ENCODE data around the gene FBXL13. TPM values are rescaled to one million over a fixed set of nuclear protein-coding genes. Genes with fewer than 3 reads are reported as not detected.

Gene FBXL13
- polyA plus RNA-seq, 1 donor from 2014 or later = 0.57 TPM

DNA sequence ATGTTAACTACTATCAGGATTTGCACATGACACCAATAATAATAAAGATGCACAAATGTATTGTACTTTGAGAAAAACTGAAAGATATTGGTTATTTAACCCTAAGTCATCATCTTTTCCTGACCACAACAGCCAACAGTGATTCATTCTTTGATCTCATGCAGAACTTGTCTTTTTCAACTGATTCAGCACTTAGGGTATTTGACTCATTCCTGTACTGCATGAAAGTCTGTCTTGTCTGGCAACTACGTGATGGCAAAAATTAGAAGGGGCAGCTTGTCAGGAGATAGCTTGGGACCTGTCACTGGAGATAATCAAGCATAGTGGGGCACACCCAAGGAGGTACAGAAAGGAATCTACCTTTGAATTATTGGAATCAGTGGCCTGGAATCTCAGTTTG is 239.6 kb downstream of the FBXL13 start:
- H2AFZ ChIP-seq (ENCODE audit: low read depth, low read length) = no peak overlapping the region
- H4K20me1 ChIP-seq (ENCODE audit: insufficient read depth) = no peaks in the 10 kb centered on the region
- no peaks in the 10 kb centered on the region for H3K36me3 ChIP-seq (ENCODE audit: insufficient read depth, low read length)
- no peaks in the 10 kb centered on the region for H3K9me3 ChIP-seq (ENCODE audit: low read length)
- no peaks in the 10 kb centered on the region for H3K79me2 ChIP-seq (replicated peaks; ENCODE audit: insufficient read depth, low read length)
- no peaks in the 10 kb centered on the region for H3K9me2 ChIP-seq (ENCODE audit: insufficient read depth, low read length)
- H3K4me2 ChIP-seq (ENCODE audit: low read length) = no peak overlapping the region
- H3K27ac ChIP-seq (ENCODE audit: low read length) = no peak overlapping the region
- no peak overlapping the region for H3K9ac ChIP-seq (ENCODE audit: low read length)
- no peak overlapping the region for H3K4me3 ChIP-seq (ENCODE audit: low read length)
- no peaks in the 10 kb centered on the region for H3F3A ChIP-seq (ENCODE audit: insufficient read depth, low read length, poor library complexity, severe bottlenecking)
- TF ChIP-seq, protein P1, sequence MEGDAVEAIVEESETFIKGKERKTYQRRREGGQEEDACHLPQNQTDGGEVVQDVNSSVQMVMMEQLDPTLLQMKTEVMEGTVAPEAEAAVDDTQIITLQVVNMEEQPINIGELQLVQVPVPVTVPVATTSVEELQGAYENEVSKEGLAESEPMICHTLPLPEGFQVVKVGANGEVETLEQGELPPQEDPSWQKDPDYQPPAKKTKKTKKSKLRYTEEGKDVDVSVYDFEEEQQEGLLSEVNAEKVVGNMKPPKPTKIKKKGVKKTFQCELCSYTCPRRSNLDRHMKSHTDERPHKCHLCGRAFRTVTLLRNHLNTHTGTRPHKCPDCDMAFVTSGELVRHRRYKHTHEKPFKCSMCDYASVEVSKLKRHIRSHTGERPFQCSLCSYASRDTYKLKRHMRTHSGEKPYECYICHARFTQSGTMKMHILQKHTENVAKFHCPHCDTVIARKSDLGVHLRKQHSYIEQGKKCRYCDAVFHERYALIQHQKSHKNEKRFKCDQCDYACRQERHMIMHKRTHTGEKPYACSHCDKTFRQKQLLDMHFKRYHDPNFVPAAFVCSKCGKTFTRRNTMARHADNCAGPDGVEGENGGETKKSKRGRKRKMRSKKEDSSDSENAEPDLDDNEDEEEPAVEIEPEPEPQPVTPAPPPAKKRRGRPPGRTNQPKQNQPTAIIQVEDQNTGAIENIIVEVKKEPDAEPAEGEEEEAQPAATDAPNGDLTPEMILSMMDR (IDR thresholded peaks at IDR 0.05; ENCODE audit: poor library complexity, severe bottlenecking) = no peak
- no peak for TF ChIP-seq RAD21 (conservative IDR thresholded peaks at IDR 0.05)
- TF ChIP-seq MXI1 (conservative IDR thresholded peaks at IDR 0.05; ENCODE audit: poor library complexity, severe bottlenecking) = no peak
- TF ChIP-seq SMC3 (conservative IDR thresholded peaks at IDR 0.05; ENCODE audit: poor library complexity) = no peak
- TF ChIP-seq EZH2 (IDR thresholded peaks at IDR 0.05; ENCODE audit: borderline replicate concordance, insufficient read depth, low read length, poor library complexity, severe bottlenecking) = no peak
- H3K27me3 ChIP-seq (ENCODE audit: insufficient read depth, low read depth, low read length) = no peaks in the 10 kb centered on the region

DNA sequence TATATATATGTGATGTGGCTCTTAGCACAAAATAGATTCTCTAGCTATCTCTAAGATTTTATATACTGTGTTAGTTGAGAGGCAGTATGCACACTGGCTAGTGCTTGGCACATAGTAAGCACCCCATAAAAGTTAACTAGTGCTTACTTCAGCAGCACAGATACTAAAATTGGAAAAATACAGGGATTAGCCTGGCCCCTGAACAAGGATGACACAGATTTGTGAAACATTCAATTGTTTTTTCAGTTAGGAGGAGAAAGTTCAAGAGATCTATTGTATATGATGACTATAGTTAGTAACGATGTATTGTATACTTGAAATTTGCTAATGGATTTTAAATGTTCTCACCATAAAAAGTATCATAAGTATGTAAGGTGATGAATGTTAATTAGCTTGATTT is 240.1 kb downstream of the FBXL13 start:
- Histone ChIP-seq H4K20me1 (ENCODE audit: insufficient read depth) (no peaks in the 10 kb centered on the region), H3K9ac (ENCODE audit: low read length) (no peak overlapping the region), H3F3A (ENCODE audit: insufficient read depth, low read length, poor library complexity, severe bottlenecking) (no peaks in the 10 kb centered on the region), H3K4me3 (ENCODE audit: low read length) (no peak overlapping the region), H3K4me2 (ENCODE audit: low read length) (no peak overlapping the region), H3K27ac (ENCODE audit: low read length) (no peak overlapping the region), H2AFZ (ENCODE audit: low read depth, low read length) (no peak overlapping the region), H3K79me2 (replicated peaks; ENCODE audit: insufficient read depth, low read length) (no peaks in the 10 kb centered on the region), H3K9me2 (ENCODE audit: insufficient read depth, low read length) (no peaks in the 10 kb centered on the region), H3K36me3 (ENCODE audit: insufficient read depth, low read length) (no peaks in the 10 kb centered on the region), H3K9me3 (ENCODE audit: low read length) (no peaks in the 10 kb centered on the region), H3K27me3 (ENCODE audit: insufficient read depth, low read depth, low read length) (no peaks in the 10 kb centered on the region)
- TF ChIP-seq POLR2AphosphoS5 (IDR thresholded peaks at IDR 0.05) (no peak), RAD21 (conservative IDR thresholded peaks at IDR 0.05) (no peak), MXI1 (conservative IDR thresholded peaks at IDR 0.05; ENCODE audit: poor library complexity, severe bottlenecking) (no peak), EP300 (conservative IDR thresholded peaks at IDR 0.05; ENCODE audit: poor library complexity, severe bottlenecking) (no peak), EZH2 (IDR thresholded peaks at IDR 0.05; ENCODE audit: borderline replicate concordance, insufficient read depth, low read length, poor library complexity, severe bottlenecking) (no peak)
- TF ChIP-seq, protein P2, sequence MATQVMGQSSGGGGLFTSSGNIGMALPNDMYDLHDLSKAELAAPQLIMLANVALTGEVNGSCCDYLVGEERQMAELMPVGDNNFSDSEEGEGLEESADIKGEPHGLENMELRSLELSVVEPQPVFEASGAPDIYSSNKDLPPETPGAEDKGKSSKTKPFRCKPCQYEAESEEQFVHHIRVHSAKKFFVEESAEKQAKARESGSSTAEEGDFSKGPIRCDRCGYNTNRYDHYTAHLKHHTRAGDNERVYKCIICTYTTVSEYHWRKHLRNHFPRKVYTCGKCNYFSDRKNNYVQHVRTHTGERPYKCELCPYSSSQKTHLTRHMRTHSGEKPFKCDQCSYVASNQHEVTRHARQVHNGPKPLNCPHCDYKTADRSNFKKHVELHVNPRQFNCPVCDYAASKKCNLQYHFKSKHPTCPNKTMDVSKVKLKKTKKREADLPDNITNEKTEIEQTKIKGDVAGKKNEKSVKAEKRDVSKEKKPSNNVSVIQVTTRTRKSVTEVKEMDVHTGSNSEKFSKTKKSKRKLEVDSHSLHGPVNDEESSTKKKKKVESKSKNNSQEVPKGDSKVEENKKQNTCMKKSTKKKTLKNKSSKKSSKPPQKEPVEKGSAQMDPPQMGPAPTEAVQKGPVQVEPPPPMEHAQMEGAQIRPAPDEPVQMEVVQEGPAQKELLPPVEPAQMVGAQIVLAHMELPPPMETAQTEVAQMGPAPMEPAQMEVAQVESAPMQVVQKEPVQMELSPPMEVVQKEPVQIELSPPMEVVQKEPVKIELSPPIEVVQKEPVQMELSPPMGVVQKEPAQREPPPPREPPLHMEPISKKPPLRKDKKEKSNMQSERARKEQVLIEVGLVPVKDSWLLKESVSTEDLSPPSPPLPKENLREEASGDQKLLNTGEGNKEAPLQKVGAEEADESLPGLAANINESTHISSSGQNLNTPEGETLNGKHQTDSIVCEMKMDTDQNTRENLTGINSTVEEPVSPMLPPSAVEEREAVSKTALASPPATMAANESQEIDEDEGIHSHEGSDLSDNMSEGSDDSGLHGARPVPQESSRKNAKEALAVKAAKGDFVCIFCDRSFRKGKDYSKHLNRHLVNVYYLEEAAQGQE (IDR thresholded peaks at IDR 0.05; ENCODE audit: borderline replicate concordance) = no peak

DNA sequence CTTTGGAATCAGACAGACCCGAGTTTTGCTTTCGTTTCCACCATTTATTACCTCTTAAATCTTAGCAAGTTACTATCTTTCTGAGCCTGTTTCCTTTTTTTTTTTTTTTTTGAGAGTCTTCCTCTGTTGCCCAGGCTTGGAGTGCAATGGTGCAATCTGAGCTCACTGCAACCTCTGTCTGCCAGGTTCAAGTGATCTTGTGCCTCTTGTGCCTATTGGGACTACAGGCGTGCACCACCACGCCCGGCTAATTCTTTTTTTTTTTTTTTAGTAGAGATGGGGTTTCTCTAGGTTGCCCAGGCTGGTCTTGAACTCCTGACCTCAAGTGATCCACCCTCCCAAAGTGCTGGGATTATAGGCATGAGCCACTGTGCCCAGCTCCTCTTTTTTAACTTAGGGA is 241.3 kb downstream of the FBXL13 start:
- H4K20me1 ChIP-seq (ENCODE audit: insufficient read depth) = no peaks in the 10 kb centered on the region
- H3K4me2 ChIP-seq (ENCODE audit: low read length) = no peak overlapping the region
- no peaks in the 10 kb centered on the region for H3K9me3 ChIP-seq (ENCODE audit: low read length)
- TF ChIP-seq EZH2 (IDR thresholded peaks at IDR 0.05; ENCODE audit: borderline replicate concordance, insufficient read depth, low read length, poor library complexity, severe bottlenecking) (no peak), RAD21 (conservative IDR thresholded peaks at IDR 0.05) (no peak), SMC3 (conservative IDR thresholded peaks at IDR 0.05; ENCODE audit: poor library complexity) (no peak), TAF1 (IDR thresholded peaks at IDR 0.05; ENCODE audit: low read depth) (no peak), EP300 (conservative IDR thresholded peaks at IDR 0.05; ENCODE audit: poor library complexity, severe bottlenecking) (no peak), POLR2AphosphoS5 (IDR thresholded peaks at IDR 0.05) (no peak), MXI1 (conservative IDR thresholded peaks at IDR 0.05; ENCODE audit: poor library complexity, severe bottlenecking) (no peak)
- TF ChIP-seq, protein P2 (IDR thresholded peaks at IDR 0.05; ENCODE audit: borderline replicate concordance) = no peak
- TF ChIP-seq, protein P1 (IDR thresholded peaks at IDR 0.05; ENCODE audit: poor library complexity, severe bottlenecking) = no peak
- no peak overlapping the region for H3K9ac ChIP-seq (ENCODE audit: low read length)
- H3K27me3 ChIP-seq (ENCODE audit: insufficient read depth, low read depth, low read length) = no peaks in the 10 kb centered on the region
- no peak overlapping the region for H3K4me3 ChIP-seq (ENCODE audit: low read length)
- no peaks in the 10 kb centered on the region for H3K36me3 ChIP-seq (ENCODE audit: insufficient read depth, low read length)
- no peak overlapping the region for H2AFZ ChIP-seq (ENCODE audit: low read depth, low read length)
- H3K27ac ChIP-seq (ENCODE audit: low read length) = no peak overlapping the region
- H3K79me2 ChIP-seq (replicated peaks; ENCODE audit: insufficient read depth, low read length) = no peaks in the 10 kb centered on the region
- no peaks in the 10 kb centered on the region for H3F3A ChIP-seq (ENCODE audit: insufficient read depth, low read length, poor library complexity, severe bottlenecking)
- no peaks in the 10 kb centered on the region for H3K9me2 ChIP-seq (ENCODE audit: insufficient read depth, low read length)

All from neural cell (in vitro differentiated cells).